ENCODE data around the gene CDH22.

The CDH22 gene

GRCh38 chr20:46309945-46310344 lies 1.6 kb upstream of the CDH22 start:
- H3K27ac ChIP-seq, result no peak overlapping the region

GRCh38 chr20:46307999-46308257 lies 370 bp downstream of the CDH22 start:
- TF ChIP-seq CTCF (conservative IDR thresholded peaks at IDR 0.05), result no peak
- TF ChIP-seq ZFX (IDR thresholded peaks at IDR 0.05), result no peak
- no peak overlapping the region for H3K27ac ChIP-seq

More at GRCh38 chr20:46309945-46310344, 1.6 kb upstream of the CDH22 start:
- TF ChIP-seq CTCF (conservative IDR thresholded peaks at IDR 0.05), result no peak
- no peak for TF ChIP-seq ZFX (IDR thresholded peaks at IDR 0.05)

- no peak overlapping the region for H3K27ac ChIP-seq
- TF ChIP-seq CTCF (conservative IDR thresholded peaks at IDR 0.05) (peak; percentile 85), ZFX (IDR thresholded peaks at IDR 0.05) (no peak)
These were observed 929 bp downstream of the CDH22 start for GRCh38 chr20:46307139-46307998.

GRCh38 chr20:46306743-46307138 lies 1.6 kb downstream of the CDH22 start:
- TF ChIP-seq CTCF (conservative IDR thresholded peaks at IDR 0.05) (no peak), ZFX (IDR thresholded peaks at IDR 0.05) (no peak)
- no peak overlapping the region for H3K27ac ChIP-seq

- H3K27ac ChIP-seq, result no peak overlapping the region
- TF ChIP-seq ZFX (IDR thresholded peaks at IDR 0.05) (no peak), CTCF (conservative IDR thresholded peaks at IDR 0.05) (no peak)
These were observed 2.3 kb downstream of the CDH22 start for GRCh38 chr20:46305973-46306360.

GRCh38 chr20:46305331-46305972 lies 2.8 kb downstream of the CDH22 start:
- no peak for TF ChIP-seq CTCF (conservative IDR thresholded peaks at IDR 0.05)
- no peak for TF ChIP-seq ZFX (IDR thresholded peaks at IDR 0.05)
- no peak overlapping the region for H3K27ac ChIP-seq

GRCh38 chr20:46304852-46305251 lies 3.4 kb downstream of the CDH22 start:
- TF ChIP-seq CTCF (conservative IDR thresholded peaks at IDR 0.05), result no peak
- no peak for TF ChIP-seq ZFX (IDR thresholded peaks at IDR 0.05)
- H3K27ac ChIP-seq, result no peak overlapping the region

Measured in C4-2B (cell line).